Ammon's horn (tissue), 1 donor: Measurements from ENCODE around the gene TGFBR1.

Source experiments
- DNase-seq: peaks from one replicate; pipeline ENCODE4 v3.0.0-alpha.2; 2016; ENCODE audit warnings: low spot score

TGFBR1 gene

DNA sequence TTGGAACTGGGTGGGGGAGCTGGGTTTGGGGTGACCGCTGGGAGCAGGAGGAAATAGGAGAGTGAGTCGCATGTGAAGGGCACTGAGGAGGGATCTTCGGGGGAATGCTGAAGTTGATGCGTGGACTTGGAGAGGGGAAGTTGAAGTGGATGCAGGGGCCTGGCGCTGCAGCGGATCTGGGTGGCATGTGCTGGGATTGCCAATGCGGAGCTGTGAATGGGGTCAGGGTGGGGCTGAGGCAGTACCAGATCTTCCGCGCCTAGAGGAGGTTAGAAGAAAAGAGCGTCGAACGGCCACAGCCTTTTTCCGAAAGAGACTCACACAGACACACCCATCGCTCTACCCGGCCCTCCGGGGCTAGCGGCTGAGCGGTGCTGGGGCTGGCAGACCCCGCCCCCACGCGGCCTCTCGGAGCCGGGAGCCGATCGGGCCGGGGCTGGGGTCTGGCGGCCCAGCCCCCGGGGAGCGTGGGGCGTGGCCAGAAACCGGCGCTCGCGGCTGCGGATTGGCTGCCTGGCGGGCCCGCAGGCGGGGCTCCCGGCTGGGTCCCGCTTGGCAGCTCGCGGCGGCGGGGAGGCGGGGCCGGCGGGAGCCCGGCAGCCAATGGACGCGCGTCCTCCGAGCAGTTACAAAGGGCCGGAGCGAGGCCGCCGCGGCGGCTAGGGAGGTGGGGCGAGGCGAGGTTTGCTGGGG, at the start of gene TGFBR1:
TSS of gene TGFBR1 (plus strand) at position 655 of the 693 bp plus-strand sequence. CDS start 93 bp downstream, outside the sequence.
- peak; percentile 95 for DNase-seq

DNA sequence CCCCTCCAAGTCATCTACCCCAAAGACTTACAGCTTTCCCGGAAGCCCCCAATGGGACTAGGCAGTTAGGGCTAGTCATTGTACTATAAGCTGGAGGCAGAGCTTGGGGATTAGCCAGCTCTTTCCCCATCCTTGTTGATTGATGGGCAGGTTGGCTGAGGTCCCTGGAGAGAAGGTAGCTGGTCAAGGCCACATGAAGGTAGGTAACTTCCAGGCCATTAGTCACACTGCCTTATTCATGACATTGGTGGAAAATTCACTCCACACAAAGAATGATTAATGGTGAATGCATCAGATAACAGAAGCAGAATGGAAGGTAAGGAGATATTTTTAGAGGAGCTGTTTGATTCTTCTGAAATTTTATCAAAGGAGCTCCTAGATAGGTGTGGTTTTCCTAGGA, 49.5 kb upstream of the TGFBR1 start:
- DNase-seq, result no peak

- no peak for DNase-seq
Measured at GRCh38 chr9:99056186-99056585, 48.7 kb upstream of the TGFBR1 start.

- DNase-seq, result no peak
Measured at GRCh38 chr9:99056886-99057664, 47.8 kb upstream of the TGFBR1 start.

GRCh38 chr9:99057665-99058625, 47.0 kb upstream of the TGFBR1 start:
- peak; percentile 76 for DNase-seq

DNA sequence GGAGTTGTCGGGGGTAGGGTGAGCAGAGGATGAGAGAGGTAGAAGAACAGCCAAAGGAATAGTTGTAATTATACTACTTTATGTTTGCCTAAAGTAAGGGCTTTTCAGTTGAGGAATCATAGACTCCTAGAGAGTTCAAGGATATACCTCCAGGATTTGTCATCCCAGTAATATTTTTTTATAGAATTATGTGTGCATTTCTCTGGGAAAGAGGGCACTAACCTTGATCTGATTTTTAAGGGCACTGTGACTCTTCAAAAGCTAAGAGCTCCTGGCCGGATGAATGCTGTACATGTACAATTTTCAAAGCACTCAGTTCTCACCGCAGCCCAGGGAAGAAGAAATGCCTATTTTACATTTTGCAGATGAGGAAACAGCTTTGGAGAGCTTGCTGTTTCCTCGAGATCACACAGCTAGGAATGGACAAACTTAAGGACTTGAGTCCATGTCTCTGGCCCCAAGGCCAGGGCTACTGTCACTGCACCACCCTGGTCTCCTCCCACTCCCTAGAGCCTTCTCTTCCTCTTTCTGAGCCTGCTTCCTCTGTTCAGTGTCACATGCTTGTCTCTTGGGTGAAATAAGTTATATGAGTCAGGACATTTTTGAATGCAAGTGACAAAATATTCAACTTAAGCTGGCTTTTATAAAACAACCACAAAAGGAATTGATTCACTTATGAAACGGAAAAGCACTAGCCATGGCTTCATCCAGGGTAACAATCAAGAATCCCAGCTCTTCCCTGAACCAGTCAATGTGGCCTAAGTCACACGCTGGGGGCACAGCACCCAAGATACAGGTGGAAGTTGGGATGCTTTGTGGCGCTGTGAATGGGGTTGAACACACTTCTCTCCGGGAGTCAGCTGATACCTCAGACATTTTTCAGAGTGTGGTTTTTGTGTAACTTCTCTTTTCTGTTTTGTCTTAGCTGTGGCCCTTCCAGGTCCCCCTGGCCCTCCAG, 45.7 kb upstream of the TGFBR1 start:
- peak; percentile 69 for DNase-seq

- no peak for DNase-seq
Measured at GRCh38 chr9:99060621-99061020, 44.3 kb upstream of the TGFBR1 start.

- DNase-seq, result no peak
Measured at GRCh38 chr9:99062549-99062948, 42.4 kb upstream of the TGFBR1 start.

GRCh38 chr9:99063522-99063921, 41.4 kb upstream of the TGFBR1 start:
- DNase-seq, result no peak

- DNase-seq, result no peak
Measured at GRCh38 chr9:99066571-99066970, 38.3 kb upstream of the TGFBR1 start.

DNA sequence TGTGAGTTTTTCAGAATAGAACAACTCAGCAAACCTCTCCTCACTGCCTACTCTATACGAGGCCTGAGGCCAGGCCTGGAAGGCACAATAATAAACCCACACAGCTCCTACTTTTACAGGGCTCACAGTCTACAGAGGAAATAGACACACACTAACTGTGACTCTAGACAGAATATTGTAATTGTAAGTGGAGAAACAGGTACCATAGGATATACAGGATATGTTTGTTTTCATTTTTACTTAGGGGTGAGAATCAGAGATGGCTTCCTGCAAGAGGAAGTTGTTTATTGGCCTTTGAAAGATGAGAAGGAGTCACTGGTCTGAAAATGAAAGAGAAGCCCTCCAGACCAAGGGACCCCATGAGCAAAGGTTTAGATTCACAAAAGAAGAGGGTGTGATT, 35.8 kb upstream of the TGFBR1 start:
- DNase-seq, result no peak

DNA sequence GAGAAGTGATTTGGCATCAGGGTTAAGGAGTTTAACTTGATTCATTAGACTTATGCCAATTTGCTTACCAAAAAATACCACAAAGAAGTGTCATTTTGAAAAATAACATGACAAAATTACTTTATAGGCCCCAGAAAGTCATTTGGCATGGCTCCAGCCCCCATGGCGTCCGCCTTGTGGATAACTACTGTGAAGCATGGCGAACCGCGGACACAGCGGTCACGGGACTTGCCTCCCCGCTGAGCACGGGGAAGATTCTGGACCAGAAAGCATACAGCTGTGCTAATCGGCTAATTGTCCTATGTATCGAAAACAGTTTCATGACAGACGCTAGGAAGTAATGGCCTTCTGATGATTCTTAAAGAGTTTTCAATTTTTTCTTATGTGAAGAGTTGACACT, 35.4 kb upstream of the TGFBR1 start:
- DNase-seq, result no peak

DNA sequence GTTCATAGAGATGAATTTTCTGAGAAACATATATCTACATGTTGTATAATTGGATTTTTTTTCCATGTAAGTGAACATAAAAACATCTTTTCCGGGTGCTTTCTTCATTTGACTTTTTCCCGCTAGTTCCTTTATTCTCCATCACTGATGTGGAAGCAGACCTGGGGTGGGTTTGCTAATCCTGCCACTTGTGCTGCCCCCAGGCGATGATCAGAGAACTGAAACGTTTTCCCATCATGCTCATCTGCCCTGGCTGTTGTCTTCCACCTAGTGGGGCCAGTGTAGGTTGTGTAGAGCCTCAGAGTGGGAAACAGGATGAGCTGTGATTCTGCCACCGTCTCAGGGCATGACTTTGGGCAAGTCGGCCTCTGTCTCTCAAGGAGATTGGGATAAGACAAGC, 34.2 kb upstream of the TGFBR1 start:
- DNase-seq, result no peak

- no peak for DNase-seq
Measured at GRCh38 chr9:99071313-99072039, 33.4 kb upstream of the TGFBR1 start.

GRCh38 chr9:99072040-99072394, 32.9 kb upstream of the TGFBR1 start:
- DNase-seq, result no peak

DNA sequence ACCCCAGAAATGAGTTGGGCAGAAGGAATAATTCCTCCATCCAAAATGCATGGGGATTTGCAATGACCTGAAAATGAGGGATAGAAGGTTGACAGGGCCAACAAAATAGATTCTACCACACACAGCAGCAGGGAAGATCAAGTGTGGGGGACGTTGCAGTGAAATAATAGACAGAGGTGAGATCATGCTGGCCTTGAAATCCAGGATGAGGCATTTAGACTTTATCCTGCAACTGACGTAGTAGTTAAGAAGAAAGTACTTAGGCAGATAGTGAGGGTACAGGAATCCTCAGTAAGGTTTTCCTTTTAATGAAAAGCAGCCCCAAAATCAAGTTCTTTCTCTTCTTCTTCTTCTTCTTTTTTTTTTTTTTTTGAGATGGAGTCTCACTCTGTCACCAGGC, 31.6 kb upstream of the TGFBR1 start:
- no peak for DNase-seq

DNA sequence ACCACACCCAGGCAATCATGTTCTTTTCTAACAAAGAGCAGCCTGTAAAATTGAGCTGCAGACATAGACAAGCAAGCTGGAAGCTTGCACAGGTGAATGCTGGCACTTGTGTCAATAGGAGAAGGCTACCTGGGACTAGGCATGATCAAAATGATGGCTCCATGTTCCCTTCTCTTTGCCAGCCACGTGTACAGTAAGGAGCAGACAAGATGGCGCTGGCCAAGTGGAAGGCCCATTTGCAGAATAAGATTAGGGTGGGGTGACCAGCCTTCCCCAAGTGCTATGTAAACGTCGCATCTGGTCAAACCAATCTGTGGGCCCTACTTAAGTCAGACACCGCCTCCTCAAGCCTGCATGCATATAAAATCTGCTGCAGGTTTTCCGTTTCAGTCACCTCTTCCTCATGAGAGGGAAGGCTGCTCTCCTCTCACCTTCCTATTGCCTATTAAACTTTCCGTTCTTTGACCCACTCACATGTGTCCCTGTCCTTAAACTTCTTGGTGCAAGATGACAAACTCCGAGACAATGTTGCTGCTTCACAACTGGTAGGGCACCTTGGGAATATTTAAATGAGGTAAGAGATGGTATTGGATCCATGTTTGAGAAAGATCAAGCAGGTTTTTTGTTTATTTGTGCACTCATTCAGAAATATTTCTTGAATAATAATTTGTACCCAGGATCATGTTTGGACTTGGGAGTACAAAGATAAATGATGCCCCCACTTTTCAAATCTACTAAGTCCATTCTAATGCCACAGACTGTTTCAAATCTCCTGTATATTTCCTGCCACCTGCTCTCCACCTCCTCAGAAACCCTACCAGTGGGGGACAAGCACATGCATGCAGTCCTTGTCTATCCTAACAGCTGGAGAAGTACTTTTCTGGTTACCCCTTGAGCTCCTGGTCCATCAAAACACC, 30.7 kb upstream of the TGFBR1 start:
- DNase-seq, result no peak

GRCh38 chr9:99074902-99075245, 30.0 kb upstream of the TGFBR1 start:
- no peak for DNase-seq

- DNase-seq, result no peak
Measured at GRCh38 chr9:99075246-99075912, 29.5 kb upstream of the TGFBR1 start.
